ENCODE measurements around the gene NOTCH1. TPM values are rescaled to one million over a fixed set of nuclear protein-coding genes. Genes with fewer than 3 reads are reported as not detected.

Gene NOTCH1
- total and polyA plus RNA-seq, 11 donors: 8.0 to 47.3 (median 20.3) TPM

DNA sequence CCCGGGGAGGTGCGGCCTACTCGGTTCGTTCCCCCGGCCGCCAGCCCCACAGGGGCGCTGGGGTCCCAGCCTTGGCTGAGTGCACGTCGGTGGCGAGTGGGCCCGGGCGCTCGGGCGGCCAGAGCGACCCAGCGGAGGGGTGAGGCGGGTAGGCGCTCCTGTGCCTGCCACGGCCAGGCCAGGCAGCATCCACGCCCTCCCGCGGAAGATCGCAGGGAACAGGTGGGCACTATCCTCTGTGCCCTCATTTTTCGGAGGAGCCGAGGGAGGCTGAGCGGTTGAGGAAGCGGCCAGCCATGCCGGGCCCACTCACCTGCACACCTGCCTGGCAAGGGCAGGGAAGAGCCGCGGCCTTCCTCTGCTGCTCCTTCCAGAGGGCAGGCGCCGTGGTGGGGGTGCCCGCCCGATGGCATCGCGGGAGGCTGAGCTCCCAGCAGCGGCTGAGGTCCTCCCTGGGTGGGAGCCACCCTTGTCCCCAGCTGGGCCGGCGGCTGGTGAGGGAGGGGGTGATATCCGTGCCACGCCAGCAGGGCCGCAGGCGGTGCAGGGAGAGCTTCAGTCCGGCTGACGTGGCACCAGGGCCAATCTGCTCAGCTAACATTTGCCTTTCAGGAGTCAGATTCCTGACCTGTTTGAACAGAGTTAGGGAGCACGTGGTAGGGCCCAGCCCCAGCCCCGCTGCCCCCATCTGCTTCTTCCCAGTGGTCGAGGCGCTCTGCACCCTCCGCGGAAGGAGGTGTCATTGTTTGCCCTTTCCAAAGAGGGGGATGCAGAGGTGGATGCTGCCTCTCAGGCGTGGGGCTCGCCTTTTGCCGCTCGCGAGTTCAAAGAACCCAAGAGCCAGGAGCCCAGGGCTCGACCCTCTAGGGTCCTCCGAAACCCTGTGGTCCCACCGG, 61.4 kb downstream of the NOTCH1 start:
- H3K36me3 ChIP-seq: peaks cover 0 to 11% (median 0%) of the 10 kb centered on the region in 9 donors
- 39 to 51% (median 42%) methylated on average over 23 to 59 of the region's 59 CpGs for WGBS, 4 donors
- peaks cover 15 to 42% (median 32%) of the 10 kb centered on the region in 12 donors for H3K4me1 ChIP-seq
- no peaks in the 10 kb centered on the region for H3K9me3 ChIP-seq
- peak overlapping the region; percentile 25 to 100 (median 60) for H3K4me3 ChIP-seq
- H3K27ac ChIP-seq: peak overlapping the region in 11 of 12 donors; percentile 96 to 100 (median 99)
- intact Hi-C loops (cut with DNase I): loop anchor here (1.0 to 10.0 kb wide), 7 partner anchors 58 to 210 kb away; partner anchors contain the start of gene NOTCH1 (in 2 of the 10)
- peak in 2 of 4 donors; percentile 0 to 1 for ATAC-seq
- H3K27me3 ChIP-seq: no peaks in the 10 kb centered on the region
- no peak for TF ChIP-seq POLR2A (IDR thresholded peaks at IDR 0.05)
- TF ChIP-seq, protein P1, sequence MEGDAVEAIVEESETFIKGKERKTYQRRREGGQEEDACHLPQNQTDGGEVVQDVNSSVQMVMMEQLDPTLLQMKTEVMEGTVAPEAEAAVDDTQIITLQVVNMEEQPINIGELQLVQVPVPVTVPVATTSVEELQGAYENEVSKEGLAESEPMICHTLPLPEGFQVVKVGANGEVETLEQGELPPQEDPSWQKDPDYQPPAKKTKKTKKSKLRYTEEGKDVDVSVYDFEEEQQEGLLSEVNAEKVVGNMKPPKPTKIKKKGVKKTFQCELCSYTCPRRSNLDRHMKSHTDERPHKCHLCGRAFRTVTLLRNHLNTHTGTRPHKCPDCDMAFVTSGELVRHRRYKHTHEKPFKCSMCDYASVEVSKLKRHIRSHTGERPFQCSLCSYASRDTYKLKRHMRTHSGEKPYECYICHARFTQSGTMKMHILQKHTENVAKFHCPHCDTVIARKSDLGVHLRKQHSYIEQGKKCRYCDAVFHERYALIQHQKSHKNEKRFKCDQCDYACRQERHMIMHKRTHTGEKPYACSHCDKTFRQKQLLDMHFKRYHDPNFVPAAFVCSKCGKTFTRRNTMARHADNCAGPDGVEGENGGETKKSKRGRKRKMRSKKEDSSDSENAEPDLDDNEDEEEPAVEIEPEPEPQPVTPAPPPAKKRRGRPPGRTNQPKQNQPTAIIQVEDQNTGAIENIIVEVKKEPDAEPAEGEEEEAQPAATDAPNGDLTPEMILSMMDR (IDR thresholded peaks at IDR 0.05): no peak
- DNase-seq: peak in 3 of 5 donors; percentile 46 to 58 (median 48)

DNA sequence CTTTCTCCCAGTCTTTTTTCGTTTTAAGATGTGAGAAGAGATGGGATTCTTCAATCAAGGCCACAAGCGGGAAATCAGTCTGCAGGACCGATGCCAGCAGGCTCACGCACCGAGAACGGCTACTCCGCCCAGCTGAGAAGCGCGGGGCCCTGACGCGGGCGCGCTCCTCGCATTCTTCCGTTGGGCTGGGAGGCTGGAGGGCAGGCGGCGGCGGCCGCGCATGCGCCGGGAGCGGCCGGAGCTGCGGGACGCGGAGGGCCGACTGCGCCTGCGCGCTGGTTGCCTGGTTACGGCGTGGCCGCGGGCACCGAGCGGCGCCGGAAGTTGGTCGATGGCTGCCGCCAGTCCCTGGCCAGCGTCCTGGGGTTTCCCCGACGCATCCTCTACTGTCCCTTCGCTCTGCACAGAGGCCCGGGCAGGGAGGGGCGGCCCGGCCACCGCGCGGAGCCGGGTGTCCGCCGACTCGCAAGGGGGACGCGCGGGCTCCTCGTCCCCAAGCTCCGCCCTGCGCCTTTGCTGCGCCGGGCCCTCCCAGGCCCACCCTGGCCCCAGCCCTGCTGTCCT, 62.2 kb downstream of the NOTCH1 start:
- peak overlapping the region; percentile 25 to 100 (median 60) for H3K4me3 ChIP-seq
- intact Hi-C loops (cut with DNase I): loop anchor here in 6 of 10 donors (1.0 to 10.0 kb wide), 7 partner anchors 61 to 307 kb away; partner anchors contain the start of genes NOTCH1 (in 2 of the 6) and TMEM141 (in 1 of the 6)
- H3K27ac ChIP-seq: peak overlapping the region; percentile 90 to 100 (median 99)
- WGBS, 4 donors: 0 to 2% (median 1%) methylated on average over 17 to 63 of the region's 63 CpGs
- DNase-seq (peak; percentile 93 to 98 (median 94)), ATAC-seq (peak; percentile 25 to 66 (median 56))
- peaks cover 15 to 41% (median 31%) of the 10 kb centered on the region in 12 donors for H3K4me1 ChIP-seq
- peak in 1 of 2 donors; percentile 75 for TF ChIP-seq POLR2A (IDR thresholded peaks at IDR 0.05)
- TF ChIP-seq, protein P1 (IDR thresholded peaks at IDR 0.05): no peak
- H3K27me3 ChIP-seq: no peaks in the 10 kb centered on the region
- H3K9me3 ChIP-seq: no peaks in the 10 kb centered on the region
- H3K36me3 ChIP-seq: peaks cover 0 to 18% (median 2%) of the 10 kb centered on the region in 9 donors

DNA sequence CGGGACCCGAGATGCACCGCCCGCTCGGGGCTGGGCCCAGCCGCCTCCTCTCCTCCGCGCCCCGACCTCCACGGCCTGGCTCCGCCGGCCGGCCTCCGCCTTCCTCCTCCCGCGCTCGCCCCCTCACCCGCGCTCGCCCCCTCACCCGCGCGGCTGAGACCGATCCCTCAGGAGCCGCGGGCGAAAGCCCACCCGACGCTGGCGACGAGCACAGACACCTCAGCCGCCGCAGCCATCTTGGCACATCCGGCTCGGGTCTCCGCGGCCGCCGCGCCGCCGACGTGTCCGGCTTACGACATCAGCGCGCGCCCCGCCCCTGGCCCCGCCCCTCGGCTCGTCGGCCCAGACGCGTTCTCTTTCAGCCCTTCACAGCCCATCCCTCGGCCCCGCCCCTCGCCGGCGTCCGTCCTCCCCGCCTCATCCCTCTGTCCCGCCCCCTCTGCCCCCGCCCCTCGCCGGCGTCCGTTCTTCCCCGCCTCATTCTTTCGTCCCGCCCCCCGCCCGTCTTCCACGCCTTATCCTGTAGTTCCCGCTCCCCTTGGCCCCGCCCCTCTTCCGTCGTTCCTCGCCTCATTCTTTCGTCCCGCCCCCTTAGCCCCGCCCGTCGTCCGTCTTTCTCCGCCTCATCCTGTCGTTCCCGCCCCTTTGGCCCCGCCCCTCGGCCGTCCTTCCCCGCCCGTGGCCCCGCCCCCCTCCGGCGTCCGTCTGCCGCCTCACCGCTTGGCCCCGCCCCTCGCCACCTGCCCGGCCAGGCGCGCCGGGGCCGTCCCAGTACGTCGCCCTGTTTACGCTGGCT, 62.9 kb downstream of the NOTCH1 start, which contains the start of gene SEC16A:
Gene SEC16A, minus strand, starts transcription at position 248 of the 796 bp plus-strand sequence. CDS start 5,425 bp downstream, outside the sequence.
- H3K27me3 ChIP-seq: no peaks in the 10 kb centered on the region
- peak within 1 kb of the TSS; percentile 72 to 100 (median 94) for H3K4me3 ChIP-seq
- ATAC-seq: peak; percentile 83 to 92 (median 86)
- peak; percentile 99 to 100 (median 100) for DNase-seq
- intact Hi-C loops (cut with DNase I): loop anchor here in 6 of 10 donors (1.0 to 10.0 kb wide), 5 partner anchors 62 to 308 kb away; partner anchors contain the start of genes NOTCH1 (in 2 of the 6) and TMEM141 (in 1 of the 6)
- peak; percentile 80 to 82 for TF ChIP-seq POLR2A (IDR thresholded peaks at IDR 0.05)
- TF ChIP-seq, protein P1 (IDR thresholded peaks at IDR 0.05): no peak
- 0 to 2% (median 1%) methylated on average over 27 to 109 of the region's 109 CpGs for WGBS, 4 donors
- H3K4me1 ChIP-seq: peaks cover 13 to 36% (median 26%) of the 10 kb centered on the region in 12 donors
- peaks cover 0 to 25% (median 8%) of the 10 kb centered on the region in 9 donors for H3K36me3 ChIP-seq
- no peaks in the 10 kb centered on the region for H3K9me3 ChIP-seq
- H3K27ac ChIP-seq: peak within 1 kb of the TSS; percentile 92 to 100 (median 99)
